GM12865 (cell line): ENCODE results near the gene ZC3H18.

Experiments
- DNase-seq: peaks from one replicate; pipeline ENCODE4 v3.0.0; 2010; ENCODE audit warnings: low read depth
- H3K4me3 ChIP-seq: 2 replicates; pipeline ENCODE4 v1.5.1; 2011; ENCODE audit warnings: mild to moderate bottlenecking, low read depth, low read length, control low read depth
- CTCF ChIP-seq: IDR thresholded peaks from 2 replicates; pipeline ENCODE4 v1.5.1; 2011; ENCODE audit warnings: low read length, control low read depth, low read depth, inconsistent platforms; ENCODE audit not compliant: insufficient read depth; ENCODE audit errors: missing control alignments

ZC3H18 gene

GRCh38 chr16:88529596-88529995 is 40.6 kb upstream of the ZC3H18 start:
- H3K4me3 ChIP-seq, result no peak overlapping the region
- DNase-seq, result no peak
- TF ChIP-seq CTCF, result no peak

GRCh38 chr16:88530051-88530857 is 39.9 kb upstream of the ZC3H18 start:
- no peak for DNase-seq
- TF ChIP-seq CTCF, result no peak
- no peak overlapping the region for H3K4me3 ChIP-seq

- H3K4me3 ChIP-seq, result no peak overlapping the region
- TF ChIP-seq CTCF, result no peak
- no peak for DNase-seq
Measured at GRCh38 chr16:88530858-88531203, 39.4 kb upstream of the ZC3H18 start.

GRCh38 chr16:88531346-88531745 is 38.9 kb upstream of the ZC3H18 start:
- DNase-seq, result no peak
- no peak for TF ChIP-seq CTCF
- H3K4me3 ChIP-seq, result no peak overlapping the region

- DNase-seq, result no peak
- no peak for TF ChIP-seq CTCF
- no peak overlapping the region for H3K4me3 ChIP-seq
Measured at GRCh38 chr16:88531931-88532433, 38.2 kb upstream of the ZC3H18 start.

GRCh38 chr16:88532434-88533241 is 37.6 kb upstream of the ZC3H18 start:
- no peak for TF ChIP-seq CTCF
- no peak for DNase-seq
- H3K4me3 ChIP-seq, result no peak overlapping the region
